ENCODE results near the gene RAD9B. TPM values are rescaled to one million over a fixed set of nuclear protein-coding genes. Genes with fewer than 3 reads are reported as not detected.

The RAD9B gene
- total and polyA plus RNA-seq, 2 of the 13 experiments (the other 11 are each of a cell fraction or from before 2014, with no cell fraction given): 0.05 to 0.38 TPM

DNA sequence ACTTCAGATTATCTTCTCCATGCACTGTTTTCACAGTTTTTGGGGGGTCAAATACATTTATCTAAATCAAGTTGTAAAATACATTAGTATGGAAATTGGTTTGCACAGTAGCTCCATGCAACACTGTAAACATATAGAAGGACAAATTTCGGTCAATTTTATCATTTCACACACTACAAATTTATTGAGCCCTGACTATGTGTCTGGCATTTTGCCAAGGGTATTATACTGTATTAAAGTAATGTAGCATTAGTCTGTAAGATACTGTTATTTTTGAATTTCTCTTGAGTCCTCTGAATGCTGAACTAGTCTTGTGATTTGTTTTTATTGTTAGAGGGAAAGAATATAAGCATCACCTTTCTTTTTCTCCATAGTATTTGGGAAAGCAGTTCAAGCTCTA, 1.3 kb downstream of the RAD9B start:
- peaks cover 34% of the 10 kb centered on the region for H3K79me2 ChIP-seq (ENCODE audit: insufficient read depth, low read length)
- H3K9me3 ChIP-seq (ENCODE audit: low read length): no peaks in the 10 kb centered on the region
- H3K36me3 ChIP-seq (replicated peaks in 1 of 2; ENCODE audit: control insufficient read depth in 1 of 2, insufficient read depth in 2 of 2, low read length in 2 of 2): no peaks in the 10 kb centered on the region
- no peak overlapping the region for H3K9ac ChIP-seq (ENCODE audit: insufficient read depth, low read depth, low read length)
- H3K27me3 ChIP-seq (ENCODE audit: control insufficient read depth in 1 of 2, insufficient read depth in 2 of 2, low read length in 2 of 2): peaks cover 0 to 3% of the 10 kb centered on the region in 2 experiments; a peak in 1 of 5 replicates
- DNase-seq (ENCODE audit: low spot score) (no peak), FAIRE-seq (no peak), ATAC-seq (no peak)
- H3K4me1 ChIP-seq (ENCODE audit: insufficient read depth, low read length): peaks cover 29% of the 10 kb centered on the region
- intact Hi-C loops (cut with micrococcal nuclease; ENCODE audit: unreplicated experiment): loop anchor here (5.0 kb wide), 1 partner anchor 51 kb away; the partner anchor contains the start of gene ARPC3
- CTCF ChIA-PET (ENCODE audit: low intra/inter-chr PET ratio, low total read pairs): no interaction called here
- BruUV-seq (replicated peaks): no TSS peak
- H3K4me2 ChIP-seq (ENCODE audit: low read depth, low read length): no peak overlapping the region
- in situ Hi-C loops (cut with HindIII; ENCODE audit: extremely low pct_ligation_motif_present, low pct_unique_long_range_greater_than_20kb): no loop called here
- TF ChIP-seq ZNF776 (CRISPR knock-in tag; IDR thresholded peaks at IDR 0.05): no peak
- no peak for TF ChIP-seq ZNF207 (IDR thresholded peaks at IDR 0.05; ENCODE audit: borderline replicate concordance)
- no peak for TF ChIP-seq ZNF839 (CRISPR knock-in tag; IDR thresholded peaks at IDR 0.05; ENCODE audit: borderline replicate concordance)
- TF ChIP-seq LCORL (IDR thresholded peaks at IDR 0.05): peak; percentile 79
- no peak for TF ChIP-seq LCORL (CRISPR knock-in tag; IDR thresholded peaks at IDR 0.05)
- TF ChIP-seq, protein P1, sequence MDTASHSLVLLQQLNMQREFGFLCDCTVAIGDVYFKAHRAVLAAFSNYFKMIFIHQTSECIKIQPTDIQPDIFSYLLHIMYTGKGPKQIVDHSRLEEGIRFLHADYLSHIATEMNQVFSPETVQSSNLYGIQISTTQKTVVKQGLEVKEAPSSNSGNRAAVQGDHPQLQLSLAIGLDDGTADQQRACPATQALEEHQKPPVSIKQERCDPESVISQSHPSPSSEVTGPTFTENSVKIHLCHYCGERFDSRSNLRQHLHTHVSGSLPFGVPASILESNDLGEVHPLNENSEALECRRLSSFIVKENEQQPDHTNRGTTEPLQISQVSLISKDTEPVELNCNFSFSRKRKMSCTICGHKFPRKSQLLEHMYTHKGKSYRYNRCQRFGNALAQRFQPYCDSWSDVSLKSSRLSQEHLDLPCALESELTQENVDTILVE (CRISPR knock-in tag; IDR thresholded peaks at IDR 0.05): no peak
- TF ChIP-seq, protein P2, sequence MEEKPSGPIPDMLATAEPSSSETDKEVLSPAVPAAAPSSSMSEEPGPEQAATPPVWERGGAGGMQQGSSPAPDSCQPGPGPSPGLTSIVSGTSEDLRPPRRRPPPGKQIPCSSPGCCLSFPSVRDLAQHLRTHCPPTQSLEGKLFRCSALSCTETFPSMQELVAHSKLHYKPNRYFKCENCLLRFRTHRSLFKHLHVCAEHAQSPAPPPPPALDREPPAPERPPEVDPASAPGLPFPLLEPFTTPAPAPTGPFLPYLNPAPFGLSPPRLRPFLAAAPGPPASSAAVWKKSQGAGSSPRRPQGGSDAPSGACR (CRISPR knock-in tag; IDR thresholded peaks at IDR 0.05): no peak
- H3K4me3 ChIP-seq (replicated peaks in 1 of 3; ENCODE audit: insufficient read depth in 1 of 3, low read depth in 2 of 3, low read length in 3 of 3): no peak overlapping the region
- H4K20me1 ChIP-seq (ENCODE audit: insufficient read depth, low read length): no peaks in the 10 kb centered on the region; the same call in none of the 2 replicates
- POLR2A ChIA-PET: interaction anchor here (0.7 kb wide), 1 partner anchor 54 kb away, joined by 3 read pairs; no protein-coding TSS in a partner anchor
- 43% methylated on average over 1 of the region's 1 CpG for WGBS (ENCODE audit: low lambda C conversion rate)
- H3K27ac ChIP-seq (ENCODE audit: extremely low read length, insufficient read depth, low read length): no peak overlapping the region
- no peak overlapping the region for H2AFZ ChIP-seq (ENCODE audit: low read length)

DNA sequence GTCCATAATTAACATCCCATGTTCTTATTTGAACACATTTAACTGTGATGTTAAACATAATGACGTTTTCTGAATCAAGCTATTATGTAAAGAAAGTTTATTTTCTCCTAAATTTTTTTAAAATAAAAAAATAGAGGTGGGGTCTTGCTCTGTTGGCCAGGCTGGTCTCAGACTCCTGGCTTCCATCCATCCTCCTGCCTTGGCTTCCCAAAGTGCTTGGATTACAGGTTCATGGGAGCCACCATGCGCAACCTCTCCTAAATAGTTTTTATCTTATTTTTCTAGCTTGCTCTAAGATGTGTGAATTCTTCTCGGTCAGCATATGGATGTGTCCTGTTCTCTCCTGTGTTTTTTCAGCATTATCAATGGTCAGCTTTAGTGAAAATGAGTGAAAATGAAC, 3.2 kb downstream of the RAD9B start:
- H3K27ac ChIP-seq (ENCODE audit: extremely low read length, insufficient read depth, low read length): no peak overlapping the region
- no peak overlapping the region for H3K4me2 ChIP-seq (ENCODE audit: low read depth, low read length)
- no peak for ATAC-seq
- WGBS (ENCODE audit: low lambda C conversion rate): 42% methylated on average over 3 of the region's 3 CpGs
- no peak overlapping the region for H3K4me3 ChIP-seq (replicated peaks in 1 of 3; ENCODE audit: insufficient read depth in 1 of 3, low read depth in 2 of 3, low read length in 3 of 3)
- intact Hi-C loops (cut with micrococcal nuclease; ENCODE audit: unreplicated experiment) (no loop called here), in situ Hi-C loops (cut with HindIII; ENCODE audit: extremely low pct_ligation_motif_present, low pct_unique_long_range_greater_than_20kb) (no loop called here)
- CTCF ChIA-PET (ENCODE audit: low intra/inter-chr PET ratio, low total read pairs): no interaction called here
- no peaks in the 10 kb centered on the region; the same call in 1 of the 2 replicates for H4K20me1 ChIP-seq (ENCODE audit: insufficient read depth, low read length)
- peaks cover 0 to 3% of the 10 kb centered on the region in 2 experiments; a peak in 1 of 5 replicates for H3K27me3 ChIP-seq (ENCODE audit: control insufficient read depth in 1 of 2, insufficient read depth in 2 of 2, low read length in 2 of 2)
- no TSS peak for BruUV-seq (replicated peaks)
- no peak overlapping the region for H2AFZ ChIP-seq (ENCODE audit: low read length)
- peaks cover 15% of the 10 kb centered on the region for H3K79me2 ChIP-seq (ENCODE audit: insufficient read depth, low read length)
- no peaks in the 10 kb centered on the region for H3K36me3 ChIP-seq (replicated peaks in 1 of 2; ENCODE audit: control insufficient read depth in 1 of 2, insufficient read depth in 2 of 2, low read length in 2 of 2)
- TF ChIP-seq KLF16 (CRISPR knock-in tag; IDR thresholded peaks at IDR 0.05) (no peak), ZC3H13 (CRISPR knock-in tag; IDR thresholded peaks at IDR 0.05) (no peak), ZNF383 (CRISPR knock-in tag; IDR thresholded peaks at IDR 0.05; ENCODE audit: borderline replicate concordance) (no peak), ARID2 (CRISPR knock-in tag; IDR thresholded peaks at IDR 0.05; ENCODE audit: borderline replicate concordance) (no peak)
- TF ChIP-seq, protein P3, sequence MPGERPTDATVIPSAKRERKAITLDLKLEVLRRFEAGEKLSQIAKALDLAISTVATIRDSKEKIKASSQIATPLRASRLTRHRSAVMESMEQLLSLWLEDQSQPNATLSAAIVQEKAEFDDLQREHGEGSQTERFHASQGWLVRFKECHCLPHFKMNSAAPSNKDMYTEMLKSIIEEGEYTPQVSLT (CRISPR knock-in tag; IDR thresholded peaks at IDR 0.05; ENCODE audit: borderline replicate concordance, low read depth): no peak
- DNase-seq (ENCODE audit: low spot score): no peak
- peaks cover 10% of the 10 kb centered on the region for H3K4me1 ChIP-seq (ENCODE audit: insufficient read depth, low read length)
- POLR2A ChIA-PET: no interaction called here
- FAIRE-seq: no peak
- no peak overlapping the region for H3K9ac ChIP-seq (ENCODE audit: insufficient read depth, low read depth, low read length)
- no peaks in the 10 kb centered on the region for H3K9me3 ChIP-seq (ENCODE audit: low read length)

Measured in HepG2 (cell line).